Adrenal gland (tissue), 5 donors: Measurements from ENCODE around the gene B4GALNT3.

Experiments used
- POLR2A ChIP-seq, 2 donors: fragments of 450-650 bp; IDR thresholded peaks; one replicate each; pipeline ENCODE4 v1.6.1; 2017; ENCODE audit warnings: antibody characterized with exemption in 2 of 2, mild to moderate bottlenecking in 2 of 2, moderate library complexity in 1 of 2
- TF ChIP-seq, protein P1 (sequence below), 6 experiments: fragments of 450-650 bp in 4 of 6; fragments of 200-600 bp in 2 of 6; sonication (generic) in 1 of 6; IDR thresholded peaks; 1 replicate in 5 of 6; 2 replicates in 1 of 6; pipeline versions ENCODE4 v1.5.1 to v1.8.0; 2016 to 2021; ENCODE audit warnings: antibody characterized with exemption in 6 of 6, mild to moderate bottlenecking in 2 of 6, moderate library complexity in 1 of 6
- donor health status: DM: no; HTN: no; CAD: no.

- TF ChIP-seq, protein P1, sequence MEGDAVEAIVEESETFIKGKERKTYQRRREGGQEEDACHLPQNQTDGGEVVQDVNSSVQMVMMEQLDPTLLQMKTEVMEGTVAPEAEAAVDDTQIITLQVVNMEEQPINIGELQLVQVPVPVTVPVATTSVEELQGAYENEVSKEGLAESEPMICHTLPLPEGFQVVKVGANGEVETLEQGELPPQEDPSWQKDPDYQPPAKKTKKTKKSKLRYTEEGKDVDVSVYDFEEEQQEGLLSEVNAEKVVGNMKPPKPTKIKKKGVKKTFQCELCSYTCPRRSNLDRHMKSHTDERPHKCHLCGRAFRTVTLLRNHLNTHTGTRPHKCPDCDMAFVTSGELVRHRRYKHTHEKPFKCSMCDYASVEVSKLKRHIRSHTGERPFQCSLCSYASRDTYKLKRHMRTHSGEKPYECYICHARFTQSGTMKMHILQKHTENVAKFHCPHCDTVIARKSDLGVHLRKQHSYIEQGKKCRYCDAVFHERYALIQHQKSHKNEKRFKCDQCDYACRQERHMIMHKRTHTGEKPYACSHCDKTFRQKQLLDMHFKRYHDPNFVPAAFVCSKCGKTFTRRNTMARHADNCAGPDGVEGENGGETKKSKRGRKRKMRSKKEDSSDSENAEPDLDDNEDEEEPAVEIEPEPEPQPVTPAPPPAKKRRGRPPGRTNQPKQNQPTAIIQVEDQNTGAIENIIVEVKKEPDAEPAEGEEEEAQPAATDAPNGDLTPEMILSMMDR (IDR thresholded peaks at IDR 0.05): no peak
- no peak for TF ChIP-seq POLR2A (IDR thresholded peaks at IDR 0.05)
Observed at GRCh38 chr12:467591-467990, 7.9 kb downstream of the B4GALNT3 start.
